Endothelial cell of umbilical vein (primary cell): ENCODE measurements around the gene RSL24D1. TPM values are rescaled to one million over a fixed set of nuclear protein-coding genes. Genes with fewer than 3 reads are reported as not detected.

ENCODE experiments used
- BruUV-seq: library from RNA; stranded (reverse); fragments of 400-500 nt; replicated peaks from 2 replicates; lab custom pipeline; 2021; lab: Mats Ljungman, UMichigan
- CTCF ChIA-PET: fragments of 300-600, 350-600 bp; sonication (Branson Sonifier 250); formaldehyde crosslinking; loops from one replicate; lab custom pipeline; 2021; ENCODE audit warnings: antibody characterized with exemption, inconsistent platforms; lab: Charles Lee
- POLR2A ChIA-PET: fragments of 300-600, 350-600 bp; sonication (Branson Sonifier 250); formaldehyde crosslinking; loops from one replicate; lab custom pipeline; 2021; ENCODE audit warnings: antibody characterized with exemption, inconsistent platforms; lab: Charles Lee
- DNase-seq: peaks from one replicate; pipeline ENCODE4 v3.0.0-alpha.2; 2011; ENCODE audit warnings: low read depth, low spot score
- FAIRE-seq: peaks from 2 replicates; lab custom pipeline; 2011; peaks lifted over from hg19 to GRCh38; lab: Jason Lieb, UNC
- H2AFZ ChIP-seq: 2 replicates; pipeline ENCODE4 v1.6.0; 2012; ENCODE audit warnings: low read depth, low read length, control low read depth, inconsistent platforms
- H3K27ac ChIP-seq: 2 replicates; pipeline ENCODE4 v1.5.1; 2011; ENCODE audit warnings: low read depth, mild to moderate bottlenecking, control low read depth, low read length, moderate library complexity; ENCODE audit not compliant: insufficient read depth
- H3K27me3 ChIP-seq, 2 experiments: 2 replicates each; pipeline versions ENCODE4 v1.6.0 to v1.6.1; 2011; ENCODE audit warnings: low read length in 2 of 2, mixed read lengths in 1 of 2; ENCODE audit not compliant: control insufficient read depth in 2 of 2, insufficient read depth in 2 of 2
- H3K36me3 ChIP-seq, 2 experiments: 2 replicates in 1 of 2; 3 replicates in 1 of 2; pipeline ENCODE4 v1.5.1; 2011; ENCODE audit warnings: low read length in 2 of 2, mild to moderate bottlenecking in 1 of 2, moderate library complexity in 1 of 2; ENCODE audit not compliant: control insufficient read depth in 2 of 2, insufficient read depth in 2 of 2; ENCODE audit errors: extremely low read depth in 1 of 2
- H3K4me1 ChIP-seq: 3 replicates; pipeline ENCODE4 v1.5.1; 2011; ENCODE audit warnings: mild to moderate bottlenecking, low read length; ENCODE audit not compliant: control insufficient read depth, insufficient read depth; ENCODE audit errors: extremely low read depth
- H3K4me2 ChIP-seq: 2 replicates; pipeline ENCODE4 v1.6.1; 2011; ENCODE audit warnings: low read length, control low read depth, mixed read lengths; ENCODE audit not compliant: insufficient read depth
- H3K4me3 ChIP-seq, 3 experiments: fragments of 200-600 bp in 1 of 3; sonication (generic), shearing (Covaris generic) in 1 of 3; replicated peaks in 1 of 3; 2 replicates each; pipeline ENCODE4 v1.5.1; 2011 to 2016; ENCODE audit warnings: control low read depth in 3 of 3, low read length in 3 of 3, mild to moderate bottlenecking in 2 of 3, inconsistent platforms in 1 of 3, low read depth in 1 of 3, moderate library complexity in 1 of 3; ENCODE audit not compliant: insufficient read depth in 1 of 3
- H3K79me2 ChIP-seq: 2 replicates; pipeline ENCODE4 v1.6.0; 2012; ENCODE audit warnings: low read length, inconsistent platforms; ENCODE audit not compliant: control insufficient read depth, insufficient read depth
- H3K9ac ChIP-seq: replicated peaks from 2 replicates; pipeline ENCODE3; 2011; ENCODE audit warnings: low read length, control low read depth; ENCODE audit not compliant: insufficient read depth; ENCODE audit errors: extremely low read depth
- H3K9me1 ChIP-seq: replicated peaks from 3 replicates; pipeline ENCODE4 v1.6.0; 2011; ENCODE audit warnings: mild to moderate bottlenecking, low read length; ENCODE audit not compliant: control insufficient read depth, insufficient read depth; ENCODE audit errors: extremely low read depth
- H3K9me3 ChIP-seq: replicated peaks from 2 replicates; pipeline ENCODE4 v1.5.1; 2012; ENCODE audit warnings: low read length, inconsistent platforms; ENCODE audit not compliant: control insufficient read depth, insufficient read depth
- H4K20me1 ChIP-seq: replicated peaks from 2 replicates; pipeline ENCODE3; 2011; ENCODE audit warnings: mild to moderate bottlenecking, low read length; ENCODE audit not compliant: control insufficient read depth, insufficient read depth; ENCODE audit errors: extremely low read depth
- CTCF ChIP-seq, 2 donors: IDR thresholded peaks; 1 replicate in 1 of 2; 2 replicates in 1 of 2; pipeline ENCODE4 v1.5.1; 2011; ENCODE audit warnings: low read length in 2 of 2, mild to moderate bottlenecking in 2 of 2, moderate library complexity in 2 of 2, control low read depth in 1 of 2, inconsistent platforms in 1 of 2, low read depth in 1 of 2; ENCODE audit not compliant: insufficient read depth in 1 of 2; ENCODE audit errors: extremely low read depth in 1 of 2
- EZH2 ChIP-seq: IDR thresholded peaks from 2 replicates; pipeline ENCODE4 v1.6.1; 2012; ENCODE audit warnings: borderline replicate concordance, low read depth, mild to moderate bottlenecking, moderate library complexity, low read length, inconsistent platforms; ENCODE audit not compliant: severe bottlenecking
- FOS ChIP-seq: IDR thresholded peaks from 2 replicates; pipeline ENCODE4 v1.6.1; 2011; ENCODE audit warnings: mild to moderate bottlenecking, low read length, moderate library complexity, borderline replicate concordance; ENCODE audit not compliant: insufficient read depth
- GATA2 ChIP-seq: IDR thresholded peaks from 2 replicates; pipeline ENCODE4 v1.7.0; 2011; ENCODE audit warnings: low read depth, mild to moderate bottlenecking, moderate library complexity, mixed read lengths, low read length; ENCODE audit not compliant: insufficient read length, insufficient read depth
- JUN ChIP-seq: IDR thresholded peaks from 2 replicates; pipeline ENCODE4 v1.6.1; 2011; ENCODE audit warnings: borderline replicate concordance, low read depth; ENCODE audit not compliant: insufficient read length, insufficient read depth
- MYC ChIP-seq: IDR thresholded peaks from one replicate; pipeline ENCODE4 v1.6.1; 2011; ENCODE audit warnings: mild to moderate bottlenecking, low read depth, low read length
- POLR2A ChIP-seq: IDR thresholded peaks from 2 replicates; pipeline ENCODE4 v1.6.1; 2012; ENCODE audit warnings: low read depth, mild to moderate bottlenecking, control low read depth, low read length
- POLR2AphosphoS5 ChIP-seq: IDR thresholded peaks from 2 replicates; pipeline ENCODE4 v1.6.1; 2012; ENCODE audit warnings: low read depth, mild to moderate bottlenecking, control low read depth, low read length, moderate library complexity; ENCODE audit not compliant: insufficient read depth
- dilution Hi-C: fragments of 300-500 bp; cut with MboI; formaldehyde crosslinking; loops from one replicate; pipeline ENCODE4 v1.15.0; 2019; ENCODE audit warnings: low sequenced_read_pairs; ENCODE audit not compliant: extremely low pct_ligation_motif_present
- intact Hi-C: fragments of 100-400 bp; cut with micrococcal nuclease; formaldehyde crosslinking; loops from one replicate; pipeline ENCODE4 v1.10.0; 2022
- polyA plus RNA-seq, 4 experiments: library from polyadenylated mRNA; depleted of rRNA in 3 of 4; stranded (reverse) in 3 of 4; unstranded in 1 of 4; fragments of >200 nt; gene quantifications; 2 replicates each; pipeline versions ENCODE4 v1.2.1 to v1.2.3, GENCODE V29; 2011 to 2012; ENCODE audit warnings: missing spikeins in 1 of 4
- total RNA-seq: library from RNA; stranded (reverse); gene quantifications from 2 replicates; pipeline ENCODE4 v1.2.3, GENCODE V29; 2021
- TF ChIP-seq, protein P1 (sequence below): IDR thresholded peaks from 2 replicates; pipeline ENCODE4 v1.6.1; 2011; ENCODE audit not compliant: insufficient read depth, insufficient read length

RSL24D1 gene
- total and polyA plus RNA-seq, 2 donors (not counting 3 experiments of a cell fraction or from before 2014, with no cell fraction given) = 18.4 to 60.0 TPM

GRCh38 chr15:55240125-55240760, 43.5 kb upstream of the RSL24D1 start:
- no peak overlapping the region for H3K27ac ChIP-seq
- DNase-seq (peak; percentile 79), FAIRE-seq (peak; percentile 48)
- no peak overlapping the region for H3K9ac ChIP-seq
- H3K9me3 ChIP-seq = no peaks in the 10 kb centered on the region
- no peak for TF ChIP-seq EZH2
- TF ChIP-seq JUN = no peak
- TF ChIP-seq MYC = no peak
- TF ChIP-seq, protein P1, sequence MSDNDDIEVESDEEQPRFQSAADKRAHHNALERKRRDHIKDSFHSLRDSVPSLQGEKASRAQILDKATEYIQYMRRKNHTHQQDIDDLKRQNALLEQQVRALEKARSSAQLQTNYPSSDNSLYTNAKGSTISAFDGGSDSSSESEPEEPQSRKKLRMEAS = no peak
- TF ChIP-seq CTCF (IDR thresholded peaks at IDR 0.05; ENCODE audit: extremely low read depth in 1 of 2, insufficient read depth in 1 of 2, low read depth in 1 of 2, low read length in 2 of 2) = no peak
- TF ChIP-seq POLR2AphosphoS5 = no peak
- no peak for TF ChIP-seq GATA2
- TF ChIP-seq POLR2A = no peak
- TF ChIP-seq FOS = no peak
- H3K4me2 ChIP-seq = no peak overlapping the region
- H3K79me2 ChIP-seq = no peaks in the 10 kb centered on the region
- intact Hi-C loops (no loop called here), dilution Hi-C loops (no loop called here)
- no peak overlapping the region for H3K4me3 ChIP-seq
- no peaks in the 10 kb centered on the region for H4K20me1 ChIP-seq
- no TSS peak for BruUV-seq
- CTCF ChIA-PET = interaction anchor here (1.0 to 1.4 kb wide), 4 partner anchors 9 to 51 kb away, joined by 3 to 4 read pairs (median 4); no protein-coding TSS in a partner anchor
- no peaks in the 10 kb centered on the region for H3K36me3 ChIP-seq
- peak overlapping the region; percentile 58 for H2AFZ ChIP-seq
- no peaks in the 10 kb centered on the region for H3K27me3 ChIP-seq
- no peaks in the 10 kb centered on the region for H3K9me1 ChIP-seq
- POLR2A ChIA-PET = no interaction called here
- peaks cover 14% of the 10 kb centered on the region for H3K4me1 ChIP-seq
